GM08714 (cell line): ENCODE measurements around the gene DHX57.
"Not testable (repeated sequence)": the region's sequence is repeated elsewhere in the genome, so short reads cannot be mapped to it uniquely, and the experiment has no call there.

Experiments
- H3K4me3 ChIP-seq: fragments of 200-500 bp; sonication (Bioruptor generic); 2 replicates; pipeline ENCODE4 v1.5.1; 2014; ENCODE audit warnings: mild to moderate bottlenecking, low read length, inconsistent platforms
- ZNF274 ChIP-seq: IDR thresholded peaks from 2 replicates; pipeline ENCODE4 v1.6.1; 2012; ENCODE audit warnings: mild to moderate bottlenecking, low read depth, low read length

Gene DHX57

GRCh38 chr2:38793511-38793910, 82.2 kb downstream of the DHX57 start:
- H3K4me3 ChIP-seq: no peak overlapping the region
- no peak for TF ChIP-seq ZNF274

DNA sequence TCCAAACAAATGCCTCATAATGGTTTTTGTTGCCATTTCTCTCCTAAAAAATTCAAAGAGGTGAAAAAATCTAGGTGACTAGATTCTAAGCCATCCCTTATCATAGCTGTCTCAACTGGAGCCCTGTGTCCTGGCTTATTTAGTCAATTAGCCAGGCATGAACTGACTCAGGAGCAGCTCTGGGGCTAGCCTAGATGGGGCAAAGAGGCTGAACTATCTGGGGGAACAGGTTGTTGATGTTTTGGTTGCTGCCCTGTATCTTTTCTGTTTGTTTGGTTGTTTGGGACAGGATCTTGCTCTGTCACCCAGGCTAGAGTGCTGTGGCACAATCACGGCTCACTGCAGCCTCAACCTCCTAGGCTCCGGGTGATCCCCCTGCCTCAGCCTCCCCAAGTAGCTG, 83.0 kb downstream of the DHX57 start:
- no peak for TF ChIP-seq ZNF274
- H3K4me3 ChIP-seq: no peak overlapping the region

DNA sequence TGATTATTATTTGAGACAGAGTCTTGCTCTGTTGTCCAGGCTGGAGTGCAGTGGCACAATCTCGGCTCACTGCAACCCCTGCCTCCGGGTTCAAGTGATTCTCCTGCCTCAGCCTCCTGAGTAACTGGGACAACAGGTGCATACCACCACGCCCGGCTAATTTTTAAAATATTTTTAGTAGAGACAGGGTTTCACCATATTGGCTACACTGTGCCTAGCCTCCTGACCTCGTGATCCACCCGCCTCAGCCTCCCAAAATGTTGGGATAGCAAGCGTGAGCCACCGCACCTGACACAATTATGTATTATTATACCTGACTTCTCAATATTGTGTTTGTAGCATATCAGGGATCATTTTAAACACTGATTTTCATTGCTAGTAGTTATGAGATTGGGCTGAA, 83.4 kb downstream of the DHX57 start:
- H3K4me3 ChIP-seq: not testable (repeated sequence)

DNA sequence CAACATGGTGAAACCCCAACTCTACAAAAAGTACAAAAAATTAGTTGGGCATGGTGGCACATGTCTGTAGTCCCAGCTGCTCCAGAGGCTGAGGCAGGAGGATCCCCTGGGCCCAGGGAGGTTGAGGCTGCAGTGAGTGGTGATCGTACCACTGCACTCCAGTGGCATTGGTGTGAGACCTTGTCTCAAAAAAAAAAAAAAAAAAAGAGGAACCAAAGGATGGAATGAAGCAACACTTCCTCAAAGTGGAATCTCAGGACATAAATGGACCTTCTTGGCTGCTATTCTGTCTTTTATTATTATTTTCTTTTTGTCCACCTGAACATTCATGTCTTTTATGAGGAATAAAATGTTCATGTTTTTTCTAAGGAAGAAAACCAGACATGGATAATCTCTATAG, 84.0 kb downstream of the DHX57 start:
- H3K4me3 ChIP-seq: no peak overlapping the region
- no peak for TF ChIP-seq ZNF274

DNA sequence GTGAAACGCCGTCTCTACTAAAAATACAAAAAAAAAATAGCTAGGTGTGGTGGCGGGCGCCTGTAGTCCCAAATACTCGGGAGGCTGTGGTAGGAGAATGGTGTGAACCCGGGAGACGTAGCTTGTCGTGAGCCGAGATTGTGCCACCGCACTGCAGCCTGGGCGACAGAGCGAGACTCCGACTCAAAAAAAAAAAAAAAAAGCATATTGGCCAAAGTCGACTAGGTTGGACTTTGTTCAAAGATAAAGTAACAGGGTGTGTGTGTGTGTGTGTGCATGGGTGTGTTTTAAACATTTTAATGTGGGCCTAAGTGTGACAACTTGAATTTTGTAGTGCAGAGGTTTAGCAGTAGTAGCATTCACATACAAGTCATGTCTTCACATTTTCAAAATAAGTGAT, 86.0 kb downstream of the DHX57 start:
- H3K4me3 ChIP-seq: no peak overlapping the region
- no peak for TF ChIP-seq ZNF274

DNA sequence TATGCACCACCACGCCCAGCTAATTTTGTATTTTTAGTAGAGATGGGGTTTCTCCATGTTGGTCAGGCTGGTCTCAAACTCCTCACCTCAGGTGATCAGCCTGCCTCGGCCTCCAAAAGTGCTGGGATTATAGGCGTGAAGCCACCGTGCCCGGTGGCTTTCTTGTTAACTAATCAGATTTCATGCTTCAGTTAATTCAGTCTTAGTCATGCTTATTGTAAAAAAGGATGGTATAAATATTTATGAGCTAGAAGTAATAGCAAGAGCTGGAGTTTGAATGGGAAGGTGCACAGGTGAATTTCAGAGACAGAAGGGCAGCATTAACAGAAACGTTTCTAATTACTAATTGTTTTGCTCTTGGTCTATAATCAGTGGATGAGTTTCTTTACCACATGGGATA, 87.4 kb downstream of the DHX57 start:
- H3K4me3 ChIP-seq: no peak overlapping the region
- no peak for TF ChIP-seq ZNF274

- no peak overlapping the region for H3K4me3 ChIP-seq
- TF ChIP-seq ZNF274: no peak
These were observed 92.1 kb downstream of the DHX57 start for GRCh38 chr2:38783586-38783985.

- H3K4me3 ChIP-seq: peak overlapping the region; percentile 98
- TF ChIP-seq ZNF274: no peak
These were observed 97.0 kb downstream of the DHX57 start for GRCh38 chr2:38778687-38779082.

DNA sequence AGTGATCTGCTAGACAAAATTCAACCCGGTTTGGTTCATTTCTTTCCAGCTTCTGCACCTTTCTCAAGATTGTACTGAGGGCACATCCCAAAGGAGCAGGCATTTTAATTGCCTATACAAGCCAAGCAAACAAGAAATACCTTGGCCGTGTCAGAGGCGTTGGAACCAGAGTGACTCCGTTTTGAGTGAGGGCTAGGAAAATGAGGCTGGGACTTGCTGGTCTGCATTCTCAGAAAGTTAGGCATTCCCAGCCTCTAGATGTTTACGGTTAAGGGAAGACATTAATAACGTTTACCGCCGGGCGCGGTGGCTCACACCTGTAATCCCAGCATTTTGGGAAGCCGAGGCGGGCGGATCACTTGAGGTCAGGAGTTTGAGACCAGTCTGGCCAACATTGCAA, 99.2 kb downstream of the DHX57 start:
- no peak for TF ChIP-seq ZNF274
- no peak overlapping the region for H3K4me3 ChIP-seq

DNA sequence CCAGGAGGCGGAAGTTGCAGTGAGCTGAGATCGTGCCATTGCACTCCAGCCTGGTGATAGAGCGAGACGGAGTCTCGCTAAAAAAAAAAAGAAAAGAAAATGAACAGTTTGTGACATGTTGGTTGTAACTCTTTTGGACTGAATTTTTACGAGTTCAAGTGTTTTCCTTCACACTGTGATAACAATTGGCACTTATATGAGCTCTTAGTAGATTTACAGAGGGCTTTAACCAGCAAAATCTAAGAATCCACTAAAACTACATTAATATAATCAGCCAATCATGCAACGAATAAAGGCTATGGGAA, 99.9 kb downstream of the DHX57 start:
- no peak for TF ChIP-seq ZNF274
- H3K4me3 ChIP-seq: no peak overlapping the region

- H3K4me3 ChIP-seq: no peak overlapping the region
- TF ChIP-seq ZNF274: no peak
These were observed 100.4 kb downstream of the DHX57 start for GRCh38 chr2:38775097-38775920.

- TF ChIP-seq ZNF274: no peak
- no peak overlapping the region for H3K4me3 ChIP-seq
These were observed 104.1 kb downstream of the DHX57 start for GRCh38 chr2:38771632-38772031.

DNA sequence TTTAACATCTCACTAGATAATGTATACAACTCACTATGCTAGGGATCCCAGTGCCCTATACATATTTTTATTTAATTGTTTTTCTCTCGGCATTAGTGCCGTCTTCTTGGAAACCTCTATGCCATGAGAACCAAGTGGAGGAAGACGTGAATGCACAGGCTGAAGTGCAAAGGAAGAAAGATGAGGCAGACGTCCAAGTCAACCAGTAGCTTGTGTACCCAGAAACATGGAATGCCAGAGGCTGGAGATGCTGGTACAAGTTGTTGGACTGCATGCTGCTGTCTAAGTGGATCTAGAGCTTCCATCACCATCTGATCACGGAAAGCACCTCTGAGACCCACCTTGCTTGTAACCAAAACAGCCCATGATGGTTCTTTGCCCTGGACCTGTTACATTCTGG, 110.2 kb downstream of the DHX57 start:
- no peak overlapping the region for H3K4me3 ChIP-seq
- no peak for TF ChIP-seq ZNF274

GRCh38 chr2:38765149-38765548, 110.6 kb downstream of the DHX57 start:
- no peak overlapping the region for H3K4me3 ChIP-seq
- no peak for TF ChIP-seq ZNF274

GRCh38 chr2:38763728-38764127, 112.0 kb downstream of the DHX57 start:
- no peak for TF ChIP-seq ZNF274
- no peak overlapping the region for H3K4me3 ChIP-seq

GRCh38 chr2:38763228-38763627, 112.5 kb downstream of the DHX57 start:
- H3K4me3 ChIP-seq: no peak overlapping the region
- no peak for TF ChIP-seq ZNF274

DNA sequence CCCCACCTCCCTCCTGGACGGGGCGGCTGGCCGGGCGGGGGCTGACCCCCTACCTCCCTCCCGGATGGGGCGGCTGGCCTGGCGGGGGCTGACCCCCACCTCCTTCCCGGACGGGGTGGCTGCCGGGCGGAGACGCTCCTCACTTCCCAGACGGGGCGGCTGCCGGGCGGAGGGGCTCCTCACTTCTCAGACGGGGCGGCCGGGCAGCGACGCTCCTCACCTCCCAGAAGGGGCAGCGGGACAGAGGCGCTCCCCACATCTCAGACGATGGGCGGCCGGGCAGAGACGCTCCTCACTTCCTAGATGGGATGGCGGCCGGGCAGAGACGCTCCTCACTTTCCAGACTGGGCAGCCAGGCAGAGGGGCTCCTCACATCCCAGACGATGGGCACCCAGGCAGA, 119.8 kb downstream of the DHX57 start:
- not testable (repeated sequence) for H3K4me3 ChIP-seq
